NCI-H446 (cell line): ENCODE results near the gene CEBPB.

Experiments used
- DNase-seq, 2 experiments: peaks; one replicate each; lab custom pipeline; 2025; lab: John Stamatoyannopoulos, UW

CEBPB gene

DNA sequence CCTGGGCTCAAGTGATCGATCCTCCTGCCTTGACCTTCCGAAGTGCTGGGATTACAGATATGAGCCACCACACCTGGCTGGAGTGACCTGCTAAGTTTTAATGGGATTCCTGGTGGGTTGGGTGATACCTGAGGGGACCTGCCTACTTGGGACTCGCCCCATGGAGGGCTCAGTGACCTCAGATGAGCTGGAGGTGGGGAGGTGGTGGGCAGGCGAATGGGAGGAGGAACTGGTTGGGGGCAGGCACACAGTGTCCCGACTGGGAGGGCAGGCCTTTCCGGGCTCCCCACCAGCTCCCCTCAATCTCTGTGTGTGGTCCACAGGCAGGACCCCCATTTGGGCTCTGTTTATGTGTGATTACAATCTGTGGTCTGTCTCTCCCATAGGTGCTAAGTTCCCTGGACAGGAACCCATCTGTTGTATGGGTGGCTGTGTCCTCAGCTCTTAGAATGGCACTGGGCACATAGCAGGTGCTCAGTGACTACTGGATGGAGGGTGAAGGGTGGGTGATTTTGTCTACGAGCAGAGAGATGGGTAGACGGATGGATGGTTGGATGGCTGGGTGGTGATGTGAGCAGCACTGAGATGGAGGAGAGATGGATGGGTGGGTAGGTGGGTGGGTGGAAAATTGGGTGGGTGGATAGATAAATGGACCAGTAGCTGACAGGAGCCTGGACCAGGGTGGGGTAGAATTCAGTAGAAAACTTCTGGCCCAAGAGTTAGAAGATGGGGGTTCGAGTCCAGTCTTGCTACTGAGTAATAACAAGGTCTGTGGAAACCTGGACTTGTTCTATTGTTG lies 23.8 kb downstream of the CEBPB start:
- DNase-seq, result no peak

DNA sequence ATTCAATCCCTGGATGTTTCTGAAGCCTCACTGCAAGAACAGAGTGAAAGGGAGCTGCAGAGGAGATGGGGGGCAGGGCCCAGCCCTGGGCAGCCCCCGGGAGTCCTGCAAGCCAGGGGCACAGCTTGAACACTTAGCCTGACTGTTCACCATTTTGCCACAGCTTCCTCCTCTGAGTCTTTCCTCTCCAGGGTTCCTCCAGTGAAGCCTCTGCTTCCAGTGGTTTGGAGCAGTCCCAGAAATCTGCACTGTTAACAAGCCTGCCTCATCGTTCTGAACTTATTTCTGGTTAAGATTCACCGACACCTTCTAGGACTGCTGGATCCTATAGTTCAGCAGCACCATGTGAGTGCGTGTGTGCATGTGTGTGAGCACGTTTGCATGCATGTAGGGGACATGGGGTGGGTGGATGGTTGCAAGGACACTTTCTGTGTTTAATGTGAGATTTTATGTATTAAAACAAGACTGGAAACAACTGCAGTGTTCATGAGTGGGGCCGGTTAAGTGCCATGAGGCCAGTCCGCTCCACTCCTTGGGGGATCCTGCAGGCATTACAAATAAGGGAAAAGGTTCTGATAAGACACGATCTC lies 24.6 kb downstream of the CEBPB start:
- DNase-seq, result no peak

DNA sequence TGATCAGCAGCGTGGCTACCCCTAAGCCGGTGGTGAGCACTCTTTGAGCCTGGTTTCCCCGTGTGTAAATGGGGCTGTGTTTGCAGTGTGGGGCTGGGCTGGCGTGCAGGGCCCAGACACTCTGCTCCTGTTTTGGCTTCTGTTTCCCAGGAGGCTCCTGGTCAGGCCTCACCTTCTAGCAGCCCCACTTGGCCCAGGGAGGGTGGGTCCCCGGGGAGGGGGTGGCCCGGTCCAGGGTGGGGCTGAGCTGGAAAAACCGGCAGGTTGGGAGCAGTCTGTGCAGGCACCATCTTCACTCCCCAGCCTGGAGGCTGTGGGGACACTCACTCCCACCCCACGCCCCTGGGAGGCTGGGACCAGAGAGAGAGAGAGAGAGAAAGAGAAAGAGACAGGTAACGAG lies 25.3 kb downstream of the CEBPB start:
- no peak for DNase-seq

DNA sequence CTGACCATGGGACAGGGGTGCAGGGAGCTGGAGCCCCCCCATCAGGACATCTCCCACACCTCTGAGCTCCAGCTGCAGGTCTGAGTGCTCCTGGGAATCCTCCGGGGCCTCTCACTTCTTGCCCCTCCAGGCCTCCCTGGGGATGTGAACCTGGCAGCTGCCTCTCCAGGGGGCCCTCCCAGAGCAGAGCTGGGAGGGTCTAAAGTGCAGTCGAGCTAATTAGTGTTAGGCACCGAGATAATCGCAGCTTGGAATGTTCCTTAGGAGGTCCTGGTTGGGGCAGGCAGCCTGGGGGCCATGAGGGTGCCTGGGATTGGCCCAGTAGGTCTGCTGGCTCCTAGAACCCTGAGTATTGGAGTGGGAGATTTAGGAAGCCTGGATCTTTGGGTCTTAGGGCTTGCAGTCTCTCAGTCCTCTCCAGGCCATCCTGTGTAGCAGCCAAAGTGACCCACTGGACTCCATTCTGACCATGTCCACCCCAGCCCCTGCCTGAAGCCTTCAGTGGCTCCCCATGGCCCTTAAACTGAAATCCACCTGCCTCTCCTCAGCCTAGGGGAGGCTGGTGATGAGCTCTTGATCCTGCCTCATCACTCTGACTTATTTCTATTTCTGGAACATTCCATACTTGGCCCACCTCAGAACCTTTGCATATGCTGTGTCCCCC lies 26.0 kb downstream of the CEBPB start:
- DNase-seq, result no peak

DNA sequence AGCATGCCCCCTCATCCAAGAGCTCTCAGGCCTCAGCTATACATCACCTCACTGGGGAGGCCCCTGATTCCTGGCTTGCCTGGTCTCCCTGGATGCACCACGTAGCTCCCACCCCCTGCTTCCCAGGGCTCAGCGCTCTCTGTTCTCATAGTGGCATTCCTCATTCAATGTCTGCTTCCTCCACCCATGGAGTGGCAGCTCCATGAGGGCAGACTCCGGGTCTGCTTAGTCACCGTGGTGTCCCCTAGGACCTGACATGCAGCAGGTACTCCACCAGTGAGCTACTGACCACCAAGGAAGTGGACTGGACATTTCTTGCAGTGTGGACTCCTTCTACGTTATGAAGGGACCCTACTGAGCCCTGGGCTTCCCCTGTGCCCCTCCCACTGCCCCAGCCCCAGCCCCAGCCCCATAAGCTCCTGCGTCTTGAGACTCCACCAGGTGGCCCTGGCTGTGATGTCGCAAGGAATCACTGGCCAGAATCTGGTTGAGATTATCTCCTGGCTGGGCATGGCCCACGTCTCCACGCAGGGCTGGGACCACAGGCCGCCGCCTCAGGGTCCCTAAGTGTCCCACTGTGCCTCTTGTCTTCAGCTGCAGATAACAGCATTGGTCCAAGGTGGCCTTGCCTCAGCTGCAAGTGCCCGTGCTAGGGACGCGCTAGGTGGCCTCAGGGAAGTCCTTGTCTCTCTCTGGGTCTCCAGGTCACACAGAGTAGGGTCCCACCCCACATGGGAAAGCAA lies 26.7 kb downstream of the CEBPB start:
- DNase-seq, result no peak

DNA sequence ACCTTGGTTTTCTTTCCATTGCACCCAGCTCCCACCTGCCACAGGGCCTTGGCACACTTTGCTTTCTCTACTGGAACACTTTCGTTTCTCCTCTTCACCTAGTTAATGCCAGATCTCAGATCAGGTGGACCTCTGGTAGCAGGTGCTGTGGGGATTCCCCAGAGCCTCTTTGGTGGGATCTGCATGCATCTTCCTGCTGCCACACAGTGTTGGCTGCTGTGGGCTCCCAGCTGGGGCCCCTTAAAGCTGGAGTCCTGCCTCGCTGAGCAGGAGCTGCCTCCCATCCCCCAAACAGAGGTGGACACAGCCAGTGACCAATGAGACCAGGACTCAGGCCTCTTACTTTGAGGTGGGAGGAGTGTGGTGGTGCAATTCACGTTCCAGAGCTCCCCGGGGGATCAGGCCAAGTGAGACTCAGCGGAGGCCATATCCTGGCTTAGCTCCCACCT lies 28.4 kb downstream of the CEBPB start:
- no peak for DNase-seq

DNA sequence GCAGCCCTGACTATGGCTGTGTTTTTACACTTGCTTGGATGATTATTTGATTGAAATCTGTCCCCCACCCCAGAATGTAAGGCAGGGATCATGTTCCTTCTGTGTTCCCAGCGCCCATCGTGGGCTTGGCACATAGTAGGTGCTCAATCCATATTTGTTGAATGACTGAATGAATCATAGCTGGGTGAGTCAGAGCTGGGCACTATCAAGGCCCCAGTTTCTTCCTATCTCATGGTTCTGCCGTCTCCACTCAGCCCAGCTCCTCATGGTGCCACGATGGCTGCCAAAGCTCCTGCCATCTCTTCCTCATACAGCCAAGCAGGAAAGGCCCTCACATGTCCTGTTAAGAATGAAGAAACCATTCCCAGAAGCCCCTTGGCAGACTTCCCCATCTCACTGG lies 29.0 kb downstream of the CEBPB start:
- DNase-seq, result no peak

DNA sequence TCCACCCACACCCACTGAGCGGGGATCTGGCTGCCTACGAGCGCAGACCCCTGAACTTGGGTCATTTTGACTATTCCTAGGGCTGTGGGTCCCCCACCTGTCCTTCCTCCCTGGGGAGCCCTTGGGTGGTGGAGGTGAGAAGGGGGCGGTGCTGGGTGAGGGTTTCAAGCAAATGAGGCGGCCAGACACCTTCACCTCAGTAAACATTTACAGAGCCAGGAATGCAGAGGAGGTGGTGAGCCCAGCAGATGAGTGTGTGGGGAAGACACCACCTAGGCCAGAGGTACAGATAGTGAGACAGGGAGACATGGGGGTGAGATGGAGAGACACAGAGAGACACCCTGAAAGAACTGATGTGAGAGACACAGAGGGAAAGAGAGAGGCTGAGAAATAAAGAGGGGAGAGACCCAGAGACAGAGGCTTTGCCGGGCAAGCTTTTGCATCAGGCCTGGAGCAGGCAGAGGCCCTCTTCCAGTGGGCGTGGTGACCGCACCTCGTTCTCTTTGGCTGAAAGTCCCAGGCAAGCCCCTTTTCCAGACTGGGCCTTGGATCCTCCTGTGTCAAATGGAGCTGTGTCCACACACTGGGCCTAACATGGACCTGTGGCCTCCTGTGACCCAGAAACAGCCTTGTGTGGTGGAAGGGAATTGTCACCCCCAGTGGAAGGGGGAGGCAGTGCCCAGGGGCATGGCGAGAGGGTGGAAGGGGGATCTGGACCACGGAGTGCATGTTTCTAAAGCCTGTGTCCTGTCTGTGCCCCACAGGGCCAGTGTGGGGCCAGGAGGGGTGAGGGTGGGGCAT lies 29.7 kb downstream of the CEBPB start:
- DNase-seq, result no peak

DNA sequence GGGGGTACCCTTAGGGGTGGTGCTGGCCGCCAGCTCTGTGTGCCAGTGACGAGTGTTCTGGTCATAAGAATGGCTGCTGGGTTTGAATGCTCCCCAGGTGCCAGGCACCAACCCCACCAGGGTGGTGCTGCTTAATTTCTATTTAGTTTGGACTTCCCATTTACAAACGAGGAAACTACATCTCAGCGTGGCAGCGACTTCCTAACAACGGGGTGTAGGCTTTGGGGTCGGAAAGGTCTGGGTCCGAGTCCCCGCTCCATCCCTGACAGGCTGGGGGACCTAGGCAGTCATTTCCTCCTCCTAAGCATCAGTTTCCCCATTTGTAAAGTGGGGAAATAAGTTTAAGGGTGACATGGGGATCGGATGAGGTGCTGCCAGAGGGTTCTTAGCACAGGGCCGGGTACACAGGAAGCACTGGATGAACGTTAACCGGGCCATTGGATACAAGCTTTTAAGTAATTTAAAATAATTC lies 30.3 kb downstream of the CEBPB start:
- DNase-seq, result no peak

DNA sequence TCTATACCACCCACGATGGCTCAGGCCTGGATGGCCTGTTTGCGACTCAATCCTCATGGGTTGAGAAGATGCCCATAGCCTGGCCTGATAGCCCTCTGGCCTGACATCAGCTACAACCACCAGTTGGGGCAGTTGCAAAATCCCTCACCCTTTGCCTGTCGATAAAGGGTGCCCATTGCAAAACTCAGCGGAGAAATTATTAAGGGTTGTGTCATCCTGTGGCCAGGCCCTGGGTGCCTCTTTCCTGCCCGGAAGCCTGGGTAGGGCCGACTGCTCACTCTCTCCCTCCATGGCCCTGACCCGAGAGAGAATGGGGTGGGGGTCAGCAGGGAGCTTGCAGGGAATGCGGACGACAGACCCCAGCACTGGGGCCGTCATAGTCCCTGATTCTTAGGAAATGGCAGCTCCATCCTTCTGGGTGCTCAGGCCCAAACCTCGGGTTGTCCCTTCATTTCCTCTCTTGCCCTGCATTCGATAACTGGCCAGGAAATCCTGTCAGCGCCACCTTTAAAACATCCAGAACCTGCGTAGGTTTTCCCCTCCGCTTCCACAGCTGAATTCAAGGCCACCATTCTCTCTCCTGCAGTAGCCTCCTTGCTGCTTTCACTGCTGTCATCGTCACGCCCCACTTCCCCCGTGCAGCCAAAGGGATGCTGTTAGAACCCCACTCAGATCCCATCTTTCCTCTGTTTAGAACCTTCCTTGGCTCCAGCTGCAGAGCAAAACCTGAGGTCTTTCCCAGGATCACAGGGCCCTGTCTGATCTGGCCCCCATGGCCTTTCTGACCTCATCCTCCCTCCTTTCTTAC lies 31.1 kb downstream of the CEBPB start:
- DNase-seq, result no peak

DNA sequence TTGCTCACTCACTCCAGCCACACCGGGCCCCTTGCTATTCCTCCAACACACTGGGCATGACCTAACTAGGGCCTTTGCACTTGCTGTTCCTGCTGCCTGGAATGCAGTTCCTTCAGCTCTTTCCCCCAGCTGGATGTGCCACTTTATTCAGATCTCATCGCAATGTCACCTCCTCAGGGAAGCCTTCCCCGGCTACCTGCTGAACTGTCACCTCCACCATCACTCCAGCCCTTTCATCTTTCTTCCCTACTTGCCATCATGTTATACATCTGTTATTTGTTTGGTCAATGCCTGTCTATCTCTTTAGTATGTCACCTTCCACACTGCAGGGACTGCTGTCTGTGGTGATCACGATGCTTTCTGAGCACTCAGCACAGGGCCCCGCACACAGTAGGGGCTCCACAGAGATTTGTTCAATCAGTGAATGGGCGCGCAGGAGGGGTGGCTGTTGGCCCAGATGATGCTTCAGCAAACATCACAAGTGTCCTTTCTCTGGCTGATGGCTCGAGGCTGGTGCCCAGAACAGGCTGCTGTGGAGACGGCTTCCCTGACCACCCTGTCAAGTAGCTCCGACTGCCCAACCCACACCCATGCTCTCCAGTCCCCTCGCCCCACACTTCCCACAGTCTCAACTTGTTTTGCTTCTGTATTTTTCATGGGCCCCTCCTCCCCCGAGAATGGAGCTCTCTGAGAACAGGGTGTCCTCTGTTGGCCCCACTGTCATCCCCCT lies 31.8 kb downstream of the CEBPB start:
- DNase-seq, result no peak

DNA sequence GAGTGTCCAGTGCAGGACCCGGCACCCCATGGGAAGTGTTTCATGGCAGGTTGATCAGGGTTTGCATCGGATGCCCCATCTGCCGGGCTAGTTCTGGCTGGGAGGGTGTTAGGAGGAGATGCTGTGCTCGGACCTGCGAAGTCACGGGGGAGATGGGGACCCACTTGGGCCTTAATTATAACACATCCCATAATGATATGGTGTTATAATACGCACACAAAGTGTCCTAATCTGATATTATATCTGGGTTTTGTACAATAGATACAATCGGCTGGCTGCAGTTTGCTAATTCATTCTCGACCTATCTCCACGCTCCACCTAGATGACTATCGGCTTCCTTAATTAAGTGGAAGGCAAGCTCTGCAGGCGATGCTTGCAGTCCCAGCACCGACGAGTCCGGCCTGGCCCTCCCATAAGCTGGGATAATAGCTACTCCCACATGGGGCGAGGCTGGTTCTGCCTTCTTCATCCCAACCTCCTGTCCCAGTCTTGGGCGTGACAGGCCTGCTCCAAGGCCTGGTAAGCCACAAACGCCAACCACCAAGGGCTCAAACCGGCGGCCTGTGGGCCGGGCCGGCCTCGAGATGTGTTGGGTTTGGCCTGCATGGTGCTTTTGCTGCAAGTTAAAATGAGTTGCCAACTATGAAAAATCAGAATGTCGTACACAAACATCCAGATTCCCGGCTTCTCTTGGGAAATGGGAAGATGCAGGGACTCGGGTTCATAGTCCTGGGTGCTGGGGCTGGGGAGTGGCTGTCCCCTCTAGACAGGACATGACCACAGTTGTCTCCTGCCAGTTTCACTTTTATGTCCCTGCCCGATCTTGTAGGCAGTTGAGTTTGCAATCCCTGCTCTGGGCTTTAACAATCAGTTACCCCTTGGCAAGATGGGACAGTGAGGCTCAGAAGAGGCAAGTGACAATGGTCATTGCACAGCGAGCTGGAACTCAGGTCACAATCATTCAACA lies 32.7 kb downstream of the CEBPB start:
- no peak for DNase-seq

DNA sequence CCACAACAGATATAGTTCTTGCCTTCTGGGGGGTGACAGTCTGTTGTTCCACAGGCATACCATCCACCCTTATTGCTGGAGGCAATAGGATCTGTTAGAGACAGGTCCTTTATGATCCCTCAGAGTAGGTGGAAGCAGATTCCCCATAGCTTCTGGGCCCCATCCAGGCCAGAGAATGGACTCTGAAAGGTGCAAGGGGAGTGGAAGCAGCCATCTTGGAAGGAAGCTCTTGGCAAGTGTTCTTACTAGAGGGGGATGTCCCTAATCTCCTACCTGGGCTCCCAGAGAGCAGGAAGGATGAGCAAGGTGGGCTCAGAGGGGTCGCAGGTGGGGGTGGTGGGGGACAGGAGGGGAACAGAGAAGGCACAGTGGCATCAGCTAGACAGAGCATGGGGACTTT lies 33.4 kb downstream of the CEBPB start:
- DNase-seq, result no peak

DNA sequence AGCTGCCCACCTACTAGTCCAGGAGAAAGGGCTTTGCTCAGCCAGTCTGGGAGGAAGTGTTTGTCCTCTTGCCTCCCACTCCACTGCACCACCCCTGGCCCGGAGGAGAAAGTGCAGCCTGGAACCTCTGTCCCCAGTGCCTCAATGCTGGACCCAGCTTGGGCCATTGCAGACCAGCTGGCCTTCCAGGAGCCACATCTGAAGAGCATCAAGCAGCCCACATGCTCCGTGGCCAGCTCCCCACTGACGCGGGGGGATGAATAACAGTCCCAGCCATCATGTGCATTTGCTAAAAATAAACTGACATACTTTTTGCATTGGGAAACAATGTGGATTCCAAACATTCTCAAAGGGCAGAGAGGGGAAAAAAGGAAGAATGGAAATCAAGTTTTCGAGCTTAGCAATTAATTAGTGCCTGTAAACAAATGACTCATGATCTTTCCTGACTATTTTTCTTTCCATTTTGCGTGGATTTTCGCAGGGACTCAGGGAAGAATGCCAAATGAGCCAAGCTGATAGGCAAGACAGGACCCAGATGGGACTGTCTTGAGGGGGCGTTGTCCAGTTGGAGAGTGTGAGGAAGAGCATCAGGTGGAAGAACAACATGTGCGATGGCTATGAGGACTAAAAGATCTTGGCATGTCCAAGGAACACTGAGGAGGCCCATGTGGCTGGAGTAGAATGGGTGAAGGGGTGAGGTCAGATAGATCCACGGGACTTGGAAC lies 34.1 kb downstream of the CEBPB start:
- no peak for DNase-seq

DNA sequence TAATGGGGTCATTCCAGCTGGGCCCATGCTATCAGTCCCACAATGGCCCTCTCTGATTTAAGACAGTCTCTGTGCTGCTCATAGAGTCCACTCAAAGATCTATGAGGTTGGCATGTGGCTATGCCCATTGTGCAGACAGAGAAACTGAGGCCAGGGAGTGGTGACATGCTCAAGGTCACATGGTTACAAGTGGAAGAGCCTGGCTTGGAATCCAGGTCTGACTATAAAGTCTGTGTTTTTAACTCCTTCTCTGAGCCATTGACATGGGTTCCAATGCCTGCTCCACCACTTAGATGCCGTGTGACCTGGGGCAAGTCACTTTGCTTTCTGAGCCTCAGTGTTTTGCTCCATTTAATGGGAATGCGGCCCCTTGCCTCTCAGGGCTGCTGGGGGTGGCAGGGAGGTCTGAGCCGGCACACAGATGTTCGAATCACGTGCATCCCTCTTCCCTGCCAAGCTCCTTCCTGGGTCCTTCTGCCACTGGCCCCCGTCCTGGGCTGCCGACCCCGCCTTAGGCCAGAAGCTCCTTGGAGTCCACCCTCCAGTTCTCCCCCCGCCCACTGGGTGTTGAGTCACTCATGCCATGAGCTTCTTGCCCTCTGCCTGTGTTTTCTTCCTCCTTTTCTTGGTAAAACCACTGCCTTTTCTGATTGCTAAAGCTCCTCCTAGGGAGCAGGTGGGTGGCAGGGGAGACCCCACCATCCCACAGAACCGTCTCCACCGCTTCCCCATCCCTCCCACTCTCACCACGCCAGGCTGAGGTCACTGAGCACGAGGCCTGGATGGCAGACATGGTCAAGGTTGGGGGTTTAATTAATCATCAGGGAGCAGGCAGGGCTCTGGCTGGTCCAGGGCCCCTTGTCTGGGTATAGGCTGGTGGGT lies 35.7 kb downstream of the CEBPB start:
- no peak for DNase-seq

DNA sequence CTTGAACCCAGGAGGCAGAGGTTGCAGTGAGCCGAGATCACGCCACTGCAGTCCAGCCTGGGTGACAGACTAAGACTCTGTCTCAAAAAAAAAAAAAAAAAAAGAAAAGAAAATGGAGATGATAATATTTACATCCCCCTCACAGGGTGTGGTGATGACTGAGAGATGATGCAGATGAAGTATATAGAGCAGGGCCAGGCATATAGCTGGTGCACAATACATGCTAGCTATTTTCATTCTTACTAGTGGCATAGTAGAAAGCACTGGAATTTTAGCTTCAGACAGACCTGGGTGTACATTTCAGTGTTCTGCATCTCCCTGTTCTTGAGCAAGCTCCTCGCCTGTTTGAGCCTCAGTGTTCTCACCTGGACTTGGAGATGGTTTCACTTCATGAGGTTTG lies 36.9 kb downstream of the CEBPB start:
- DNase-seq, result no peak

DNA sequence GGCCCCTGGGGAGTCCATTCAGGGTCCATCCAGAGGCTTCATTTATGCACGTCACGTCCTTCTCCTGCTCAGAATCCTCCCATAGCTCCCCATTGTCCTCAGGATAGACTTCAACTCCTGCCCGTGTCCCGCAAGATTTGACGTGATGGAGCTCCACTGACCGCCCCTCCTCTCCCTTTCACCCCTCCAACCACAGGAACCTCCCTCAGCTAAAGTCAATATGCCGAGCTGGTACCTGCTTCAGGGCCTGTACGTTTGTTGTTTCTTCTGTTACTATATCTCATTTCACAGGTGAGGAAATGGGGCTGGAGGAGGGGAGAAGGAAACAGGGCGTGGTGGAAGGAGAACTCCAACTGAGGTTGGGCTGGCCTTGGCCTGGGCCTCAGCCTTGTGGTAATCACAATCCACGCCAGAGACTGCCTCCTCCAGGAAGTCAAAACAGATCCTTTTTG lies 38.6 kb downstream of the CEBPB start:
- DNase-seq, result no peak
